Right renal cortex interstitium (tissue), 3 donors: Measurements from ENCODE around the gene MUSK. TPM values are rescaled to one million over a fixed set of nuclear protein-coding genes. Genes with fewer than 3 reads are reported as not detected.
"Not testable (repeated sequence)": the region's sequence is repeated elsewhere in the genome, so short reads cannot be mapped to it uniquely, and the experiment has no call there.

Experiments
- DNase-seq, 3 donors: peaks; one replicate each; pipeline ENCODE4 v3.0.0-alpha.2; 2013; ENCODE audit warnings: low read depth in 3 of 3, low spot score in 2 of 3
- polyA plus RNA-seq, 3 donors: library from polyadenylated mRNA; unstranded; fragments of 120-200 nt; gene quantifications; one replicate each; pipeline ENCODE4 v1.2.1, GENCODE V29; 2013; ENCODE audit not compliant: insufficient read length in 3 of 3

MUSK gene
- polyA plus RNA-seq, 3 donors = 0.14 TPM; not detected in 2

DNA sequence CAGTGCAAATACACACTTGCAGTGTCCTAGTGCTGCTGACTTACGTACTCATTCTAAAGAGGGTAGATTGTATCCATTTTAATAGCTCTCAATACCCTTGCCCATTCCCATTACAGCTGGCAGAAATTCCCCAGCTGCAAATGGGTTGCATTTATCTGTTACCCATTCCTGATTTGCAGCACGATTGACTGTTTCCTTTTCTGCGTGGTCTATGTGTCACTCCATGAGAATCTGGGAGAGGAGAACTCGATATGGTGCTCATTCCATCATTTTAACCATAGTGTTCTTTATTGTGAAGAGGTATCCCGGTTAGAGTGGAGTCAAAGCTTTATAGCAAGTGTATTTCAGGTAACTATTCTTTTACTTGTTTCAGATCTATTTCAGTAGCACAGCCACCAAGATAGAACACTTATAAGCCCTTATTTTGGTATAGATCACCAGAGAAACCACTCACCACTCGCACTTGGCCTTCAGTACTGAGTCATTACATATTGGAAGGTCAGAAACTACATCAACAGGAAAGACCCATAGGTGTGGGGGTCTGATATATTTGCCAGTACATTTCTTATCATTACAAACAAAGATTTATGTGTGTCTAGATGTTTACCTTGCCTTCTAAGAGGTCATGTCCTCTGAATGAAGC is 139.5 kb downstream of the MUSK start:
- no peak for DNase-seq

DNA sequence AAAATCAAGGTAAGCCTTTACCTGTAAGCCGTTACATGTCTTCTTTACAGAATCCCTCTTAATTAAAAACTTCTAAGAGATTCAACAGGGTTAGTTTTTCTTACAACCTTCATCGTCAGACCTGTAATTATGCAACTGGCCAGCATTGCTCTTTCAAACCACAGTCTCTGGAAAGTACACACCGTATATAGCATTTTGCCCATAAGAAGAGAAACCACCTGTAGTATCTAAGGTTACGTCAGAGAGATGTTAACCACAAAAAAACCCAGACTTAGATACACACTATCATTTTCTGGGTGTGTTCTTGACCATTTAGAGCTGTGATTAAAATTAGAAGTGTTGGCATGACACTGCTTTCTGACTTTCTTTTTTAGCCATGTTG is 140.0 kb downstream of the MUSK start:
- no peak for DNase-seq

DNA sequence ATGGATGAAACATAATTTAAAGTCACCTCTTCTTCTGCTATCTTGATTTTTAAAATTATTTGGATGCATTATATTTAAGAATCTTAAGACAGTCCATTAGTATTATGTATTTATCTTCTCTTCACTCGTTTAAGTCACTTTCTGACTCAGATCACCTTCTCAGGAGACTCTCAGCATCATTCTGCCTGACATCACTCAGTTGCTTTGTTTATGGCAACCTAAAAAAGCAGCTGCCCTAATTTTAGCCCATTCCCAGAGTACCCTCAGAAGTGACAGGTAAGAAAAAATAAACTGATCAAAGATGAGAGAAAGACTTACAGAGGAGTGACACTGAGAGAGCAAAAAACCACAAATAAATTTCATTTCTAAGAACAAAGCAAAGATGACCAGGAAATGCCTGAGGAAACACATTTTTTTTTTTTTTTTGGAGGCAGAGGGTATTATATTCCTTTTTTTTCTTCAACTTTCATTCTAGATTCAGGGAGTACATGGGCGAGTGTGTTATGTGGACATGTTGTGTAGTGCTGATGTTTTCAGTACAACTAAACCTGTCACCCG is 140.5 kb downstream of the MUSK start:
- no peak for DNase-seq

DNA sequence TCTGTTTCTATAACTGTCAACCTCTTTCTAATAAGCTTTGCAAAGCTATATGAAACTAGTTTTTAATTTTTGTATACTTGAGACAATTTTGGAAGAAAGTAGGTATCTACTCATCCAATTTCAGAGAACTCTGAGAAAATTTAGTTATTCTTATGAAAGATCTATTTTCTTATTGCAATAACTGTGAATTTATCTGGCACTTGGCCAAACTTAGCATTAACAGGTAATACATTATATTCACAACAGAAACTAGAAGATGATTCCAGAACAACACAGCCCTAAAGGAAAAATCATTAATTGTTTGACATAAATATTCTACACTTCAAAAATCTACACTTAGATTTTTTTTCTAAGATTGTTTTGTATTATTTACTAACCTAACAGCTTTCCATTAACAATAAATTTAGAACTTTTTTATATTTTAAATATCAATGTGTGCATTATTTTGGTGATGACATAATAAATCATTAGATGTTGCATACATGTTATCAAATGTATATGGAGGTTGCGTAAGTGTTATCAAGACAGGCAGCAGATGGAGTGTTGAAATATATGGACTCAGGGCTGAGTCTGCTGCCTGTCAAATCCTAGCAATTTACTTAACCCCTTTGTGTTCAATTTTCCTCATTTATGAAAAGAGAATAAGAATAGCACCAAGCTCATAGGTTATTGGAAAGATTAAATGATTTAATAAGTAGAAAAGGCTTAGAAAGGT is 141.8 kb downstream of the MUSK start:
- no peak for DNase-seq

DNA sequence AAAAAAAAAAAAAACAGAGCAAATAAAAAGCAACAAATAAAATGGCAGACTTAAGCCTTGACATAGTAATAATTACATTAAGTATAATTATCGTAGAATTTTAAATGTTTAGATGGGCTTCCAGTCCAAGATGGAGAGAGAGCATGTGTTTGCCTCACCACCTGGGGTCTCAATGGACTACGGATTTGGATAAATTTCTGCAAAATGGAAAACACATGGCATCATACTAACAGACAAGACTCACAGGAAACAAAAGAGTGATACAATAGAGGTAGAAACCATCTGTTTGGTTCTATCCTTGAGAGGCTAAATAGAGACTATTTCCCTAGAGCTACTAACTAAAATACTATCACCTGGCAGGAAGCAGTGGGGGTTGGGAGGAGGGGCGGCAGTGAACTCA is 144.3 kb downstream of the MUSK start:
- DNase-seq = no peak

DNA sequence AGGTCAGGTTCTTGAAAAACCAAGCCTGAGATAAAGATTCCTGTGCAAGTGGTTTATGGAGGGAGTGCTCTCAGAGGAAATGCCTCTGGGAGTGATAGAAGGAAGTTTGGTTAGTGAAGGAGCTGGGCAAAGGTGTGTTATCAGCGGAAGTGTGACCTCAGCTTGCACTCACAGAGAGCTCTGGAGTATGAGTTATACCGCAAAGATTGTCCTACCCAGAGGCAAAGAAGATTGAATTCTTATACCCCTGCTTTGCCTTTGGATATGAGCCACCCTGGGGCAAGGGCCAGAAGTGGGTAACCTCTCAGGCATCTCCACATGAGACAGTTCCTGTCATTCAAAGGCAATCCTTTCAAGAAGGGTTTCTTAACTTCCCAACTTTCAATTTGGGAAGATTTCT is 145.6 kb downstream of the MUSK start:
- DNase-seq = no peak

DNA sequence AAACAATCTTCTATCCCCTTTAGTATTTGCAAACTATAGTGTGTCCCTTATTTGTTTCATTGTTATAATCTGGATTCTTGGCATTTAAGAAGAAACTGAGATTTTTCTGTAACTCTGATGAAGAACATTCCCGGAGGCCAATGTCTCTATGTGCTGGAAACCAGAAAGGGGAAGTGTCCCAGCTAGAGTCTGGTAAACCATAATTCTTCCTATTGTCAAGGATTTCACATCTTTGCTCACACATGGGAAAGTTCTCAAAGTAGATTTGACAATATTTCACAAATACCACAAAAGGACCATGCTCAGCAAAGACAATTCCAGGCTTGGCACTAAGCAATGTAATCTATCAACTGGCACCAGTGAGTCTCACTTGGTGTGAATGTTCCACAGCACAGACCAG is 146.8 kb downstream of the MUSK start:
- DNase-seq = no peak

DNA sequence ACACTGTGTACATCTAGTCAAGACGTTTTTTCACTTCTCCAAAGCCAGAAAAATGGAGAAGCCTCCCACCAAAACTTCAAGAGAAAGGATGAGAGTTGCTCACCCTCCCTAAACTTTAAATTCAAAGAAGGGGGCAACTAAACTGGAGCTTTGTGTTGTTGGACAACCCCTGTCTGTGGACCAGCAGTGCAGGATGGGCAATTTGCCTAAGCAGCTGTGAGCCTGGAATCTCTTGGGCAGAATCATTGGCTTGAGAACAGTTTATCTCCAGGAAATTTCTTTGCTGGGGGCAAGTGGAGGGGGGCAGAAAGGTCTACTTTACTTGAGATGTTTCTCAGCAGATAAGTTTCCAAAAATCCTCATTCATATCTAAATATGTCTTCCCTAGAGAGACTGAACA is 151.8 kb downstream of the MUSK start:
- DNase-seq = no peak

DNA sequence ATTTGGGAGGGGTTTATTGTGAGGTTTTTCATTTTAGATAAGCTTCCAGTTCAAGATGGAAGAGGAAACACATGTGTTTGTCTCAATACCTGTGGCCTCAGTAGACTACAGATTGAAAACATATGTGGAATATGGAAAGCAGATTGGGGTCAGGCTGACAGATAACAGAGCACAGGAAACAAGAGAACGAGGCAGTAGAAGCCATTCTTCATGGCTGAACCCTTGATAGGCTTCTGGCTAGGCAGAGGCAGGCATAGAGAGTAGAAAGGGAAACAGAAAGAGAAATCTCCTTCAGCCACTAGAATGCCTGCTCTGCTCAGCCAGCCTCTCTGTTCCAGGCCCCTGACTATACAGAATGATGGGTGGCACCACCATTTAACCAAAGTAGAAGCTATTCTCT is 152.5 kb downstream of the MUSK start:
- no peak for DNase-seq

DNA sequence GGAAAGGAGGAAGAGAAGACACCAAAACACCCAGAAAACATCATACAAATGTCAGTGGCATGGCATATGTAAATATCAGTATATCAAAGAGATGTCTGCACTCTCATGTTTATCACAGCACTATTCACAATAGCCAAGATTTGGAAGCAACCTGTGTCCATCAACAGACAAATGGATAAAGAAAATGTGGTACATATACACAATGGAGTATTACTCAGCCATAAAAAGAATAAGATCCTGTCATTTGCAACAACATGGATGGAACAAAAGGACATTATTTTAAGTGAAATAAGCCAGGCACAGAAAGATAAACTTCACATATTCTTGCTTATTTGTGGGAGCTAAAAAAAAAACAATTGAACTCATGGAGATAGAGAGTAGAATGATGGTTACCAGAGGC is 156.5 kb downstream of the MUSK start:
- not testable (repeated sequence) for DNase-seq

DNA sequence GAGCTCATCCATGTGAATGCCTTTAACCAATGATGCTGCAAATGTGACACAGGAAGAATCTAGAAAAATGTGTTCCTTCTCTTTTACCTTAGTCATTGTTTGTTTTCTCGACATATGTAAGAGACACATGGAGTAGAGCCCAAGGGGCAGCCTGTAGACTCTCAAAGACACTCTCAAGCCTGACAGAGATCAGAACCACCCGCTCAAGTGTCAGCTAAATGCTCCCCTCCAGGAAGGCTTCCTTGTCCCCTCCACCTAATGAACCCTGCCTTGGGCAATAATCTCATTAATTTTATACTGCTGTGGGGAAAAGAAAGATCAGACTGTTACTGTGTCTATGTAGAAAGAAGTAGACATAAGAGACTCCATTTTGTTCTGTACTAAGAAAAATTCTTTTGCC is 157.4 kb downstream of the MUSK start:
- DNase-seq = no peak

DNA sequence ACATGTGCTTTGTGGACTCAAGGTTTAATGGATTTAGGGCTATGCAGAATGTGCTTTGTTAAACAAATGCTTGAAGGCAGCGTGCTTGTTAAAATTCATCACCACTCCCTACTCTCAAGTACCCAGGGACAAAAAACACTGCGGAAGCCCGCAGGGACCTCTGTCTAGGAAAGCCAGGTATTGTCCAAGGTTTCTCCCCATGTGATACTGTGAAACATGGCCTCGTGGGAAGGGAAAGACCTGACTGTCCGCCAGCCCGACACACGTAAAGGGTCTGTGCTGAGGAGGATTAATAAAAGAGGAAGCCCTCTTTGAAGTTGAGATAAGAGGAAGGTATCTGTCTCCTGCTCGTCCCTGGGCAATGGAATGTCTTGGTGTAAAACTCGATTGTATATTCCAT is 157.8 kb downstream of the MUSK start:
- not testable (repeated sequence) for DNase-seq

DNA sequence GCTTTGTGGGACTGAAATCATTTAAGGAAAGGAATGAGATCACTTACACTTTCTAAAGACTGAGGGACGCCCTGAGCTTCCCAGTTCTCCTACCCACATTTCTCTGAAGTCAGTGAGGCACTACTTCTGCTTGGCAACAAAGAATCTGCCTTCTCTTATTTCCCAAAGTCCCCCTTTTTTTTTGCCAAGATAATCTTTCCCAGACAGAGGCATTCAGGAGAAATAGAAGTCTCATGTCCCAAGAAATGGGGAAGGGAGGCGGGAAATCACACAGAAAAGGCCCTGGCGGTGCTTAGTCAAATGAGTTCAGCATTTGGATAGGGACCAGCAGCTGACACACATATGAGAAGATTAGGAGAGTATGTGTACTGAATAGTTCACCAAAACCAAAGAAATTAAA is 159.7 kb downstream of the MUSK start:
- DNase-seq = no peak

DNA sequence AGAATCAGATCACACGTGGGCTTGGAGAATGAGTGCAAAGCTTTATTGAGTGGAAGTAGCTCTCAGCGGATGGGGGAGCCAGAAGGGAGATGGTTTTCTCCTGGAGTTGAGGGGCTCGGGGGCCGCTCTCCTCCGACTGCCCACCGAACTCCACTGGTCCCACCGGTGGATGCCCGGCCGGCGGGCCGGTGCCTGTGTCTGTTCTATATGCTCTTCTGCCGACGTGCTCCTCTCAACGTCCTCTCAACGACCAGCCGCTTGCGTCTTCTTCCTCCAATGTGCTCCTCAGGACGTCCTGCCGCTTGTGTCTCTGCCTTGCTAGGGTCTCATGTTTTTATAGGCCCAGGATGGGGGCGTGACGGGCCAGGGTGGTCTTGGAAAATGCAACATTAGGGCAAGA is 161.9 kb downstream of the MUSK start:
- DNase-seq = no peak

DNA sequence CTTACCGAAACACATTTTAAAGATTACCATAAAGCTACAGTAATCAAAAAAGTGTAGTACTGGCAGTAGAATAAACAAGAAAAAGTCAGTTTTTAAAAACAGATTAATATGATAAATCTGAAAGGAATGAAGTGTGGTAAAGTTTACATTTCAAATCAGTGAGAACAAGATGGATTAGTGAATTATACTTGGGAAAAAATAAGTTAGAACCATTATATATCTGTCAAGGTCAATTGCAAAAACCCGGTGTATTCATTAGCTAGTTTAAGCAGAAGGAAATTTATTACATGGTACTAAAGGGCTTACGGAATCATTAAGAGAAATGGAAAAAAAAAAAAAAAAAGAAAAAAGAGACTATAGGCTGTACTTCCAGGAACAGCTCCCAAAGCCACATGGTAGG is 164.3 kb downstream of the MUSK start:
- no peak for DNase-seq

DNA sequence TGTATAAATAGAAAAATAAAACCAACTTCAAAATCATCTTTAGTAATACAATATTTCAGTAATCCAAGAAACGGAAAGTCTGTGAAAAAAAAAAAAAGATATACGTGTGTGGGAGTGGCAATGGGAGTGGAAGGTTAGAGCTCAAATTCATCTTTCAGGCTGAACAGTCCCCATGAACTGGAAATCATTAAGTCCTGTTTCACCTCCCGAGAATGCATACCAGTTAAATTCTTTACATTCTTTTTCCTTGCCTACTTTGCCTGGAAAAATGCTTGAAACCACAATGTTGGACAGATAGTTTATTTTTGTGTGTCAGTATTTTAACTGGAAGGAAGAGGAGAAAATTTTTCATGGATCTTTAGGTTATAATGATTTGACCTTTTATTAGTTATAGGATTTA is 166.8 kb downstream of the MUSK start:
- DNase-seq = no peak

DNA sequence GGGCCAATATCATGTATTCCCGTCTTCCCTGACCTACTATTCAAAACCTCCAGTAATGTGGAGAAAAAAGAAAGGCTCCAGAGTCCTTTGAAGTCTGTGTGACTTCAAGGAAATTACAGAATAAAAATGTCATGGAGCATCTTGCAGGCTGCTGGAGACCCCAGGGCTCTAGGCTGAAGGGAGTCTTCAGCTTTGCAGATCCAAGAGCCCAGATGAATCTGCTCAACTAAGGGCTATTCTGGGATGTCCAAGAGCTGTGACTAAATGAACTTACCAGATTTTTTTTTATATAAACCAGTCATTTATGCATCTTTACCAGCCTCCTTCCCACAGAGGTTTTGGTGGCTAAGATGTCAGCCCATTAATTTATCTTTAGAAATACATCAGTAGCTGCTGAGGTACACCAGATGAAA is 167.3 kb downstream of the MUSK start:
- DNase-seq = no peak

DNA sequence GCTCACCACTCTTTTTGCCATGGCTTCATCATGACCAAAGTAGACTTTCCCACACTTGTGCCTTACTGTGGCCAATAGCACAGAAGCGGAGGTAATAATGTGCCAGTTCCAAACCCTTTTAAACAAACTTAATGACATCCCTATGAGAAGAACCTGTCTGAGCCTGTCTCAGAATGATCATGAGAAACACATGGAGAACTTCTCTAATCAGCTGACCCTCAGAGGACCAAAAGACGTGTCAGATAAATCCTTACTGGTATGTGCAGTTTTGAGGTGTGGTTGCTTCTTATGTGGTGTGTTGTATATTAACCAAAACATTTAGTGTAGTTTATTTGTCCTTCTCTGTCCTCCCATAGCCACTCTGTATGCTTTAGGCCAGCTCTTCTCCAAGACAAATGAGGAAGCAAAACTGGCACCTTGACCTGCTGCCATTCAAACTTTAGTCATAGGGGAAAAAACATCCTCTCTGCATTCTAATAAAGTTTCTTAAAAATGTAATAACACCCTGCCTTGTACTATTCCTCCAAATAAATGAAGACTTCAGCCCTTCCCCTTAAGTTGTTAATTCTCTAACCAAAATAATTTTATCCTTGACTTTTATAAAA is 168.9 kb downstream of the MUSK start:
- no peak for DNase-seq

DNA sequence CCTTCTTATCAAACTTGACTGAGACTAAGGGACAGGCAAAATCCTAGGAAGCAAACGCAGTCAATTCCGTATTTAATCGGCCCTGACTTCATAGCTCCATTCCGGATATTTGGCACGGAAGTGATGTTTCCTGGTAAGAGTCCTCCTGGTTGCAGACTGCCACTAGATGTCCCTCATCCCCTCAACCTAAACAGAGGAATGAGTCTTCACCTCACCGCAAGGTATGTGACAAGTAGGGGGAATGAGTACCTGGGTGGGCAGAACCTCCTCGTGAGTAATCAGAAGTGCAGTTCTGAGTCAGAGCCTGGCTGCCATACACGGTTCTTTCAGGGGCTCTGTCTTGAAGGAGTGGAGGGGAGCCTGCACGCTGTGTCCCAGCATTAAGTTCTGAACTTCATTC is 173.6 kb downstream of the MUSK start:
- no peak for DNase-seq

DNA sequence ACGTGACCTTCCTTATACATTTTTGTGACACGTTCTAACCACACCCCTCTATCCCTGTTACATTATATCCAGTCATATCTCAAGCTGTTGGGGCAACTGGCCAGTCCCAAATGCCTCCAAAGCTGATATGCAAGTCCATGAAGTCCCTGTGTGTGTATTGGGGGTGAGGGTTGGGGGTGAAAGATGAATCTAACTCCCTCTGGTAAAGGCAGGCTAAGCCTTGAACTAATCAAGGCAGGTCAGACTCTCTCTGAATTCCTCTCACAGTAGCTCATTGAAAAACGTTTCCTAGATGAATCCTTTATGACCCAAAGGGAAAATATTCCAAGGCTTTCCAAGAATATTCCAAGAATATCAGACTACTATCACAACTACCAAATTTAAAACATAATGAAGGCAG is 174.4 kb downstream of the MUSK start:
- no peak for DNase-seq

DNA sequence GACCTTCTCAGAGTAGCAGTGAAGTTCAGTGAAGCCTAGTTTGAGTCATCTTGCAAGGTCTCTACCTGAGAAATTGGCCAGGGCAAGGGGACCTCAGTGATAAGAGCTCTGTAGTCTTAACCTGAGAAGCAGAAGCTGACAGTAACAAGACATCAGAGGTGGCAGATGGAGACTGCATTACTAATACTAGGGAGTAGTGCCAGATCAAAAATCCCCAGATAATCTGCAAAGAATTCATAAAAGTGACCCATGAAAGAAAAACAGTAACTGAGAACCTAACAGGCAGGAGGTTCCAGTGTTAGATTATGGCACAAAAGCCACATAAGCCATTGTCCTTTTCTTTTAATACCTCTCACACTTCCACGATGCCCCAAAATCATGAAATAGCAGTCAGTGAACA is 175.5 kb downstream of the MUSK start:
- DNase-seq = no peak

DNA sequence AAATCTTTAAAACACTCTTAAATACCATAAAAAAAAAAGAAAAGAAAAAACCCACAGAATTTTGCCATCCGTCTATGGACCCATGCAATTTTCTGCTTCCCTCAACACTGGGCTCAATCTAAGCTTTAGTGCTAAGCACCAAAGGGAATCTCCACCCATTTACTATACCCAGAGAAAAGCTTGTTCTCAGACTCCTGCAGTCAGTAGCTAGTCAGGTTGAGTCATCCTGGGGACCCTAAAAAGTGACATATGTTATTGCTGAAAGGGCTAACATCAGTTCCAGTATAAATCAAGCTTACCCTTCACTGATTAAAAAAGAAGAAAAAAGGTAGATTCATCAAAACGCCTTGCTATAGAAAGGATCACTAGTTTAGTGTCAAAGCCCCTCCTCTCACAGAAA is 177.6 kb downstream of the MUSK start:
- DNase-seq = no peak
